Common myeloid progenitor, CD34-positive (primary cell): ENCODE results near the gene PARP2.

Experiments
- CTCF ChIA-PET: fragments of 350-600 bp; sonication (Branson Sonifier 250); formaldehyde crosslinking; loops from one replicate; lab custom pipeline; 2021; ENCODE audit warnings: antibody characterized with exemption; lab: Charles Lee
- POLR2A ChIA-PET: fragments of 350-600 bp; sonication (Branson Sonifier 250); formaldehyde crosslinking; loops from one replicate; lab custom pipeline; 2021; ENCODE audit warnings: antibody characterized with exemption; lab: Charles Lee
- DNase-seq, 3 donors: peaks; one replicate each; pipeline versions ENCODE4 v3.0.0 to v3.0.0-alpha.2; 2013
- H3K27ac ChIP-seq, 2 experiments: 1 replicate in 1 of 2; 2 replicates in 1 of 2; pipeline ENCODE4 v1.7.0; 2013; ENCODE audit warnings: inconsistent platforms in 2 of 2, low read length in 2 of 2, mild to moderate bottlenecking in 2 of 2, low read depth in 1 of 2, moderate library complexity in 1 of 2; ENCODE audit not compliant: severe bottlenecking in 2 of 2, insufficient read depth in 1 of 2, poor library complexity in 1 of 2
- H3K27me3 ChIP-seq, 5 experiments: replicated peaks in 2 of 5; 1 replicate in 3 of 5; 2 replicates in 2 of 5; pipeline versions ENCODE4 v1.6.1 to v1.7.0; 2013; ENCODE audit warnings: low read length in 4 of 5, mild to moderate bottlenecking in 2 of 5, moderate library complexity in 2 of 5, inconsistent platforms in 1 of 5; ENCODE audit not compliant: insufficient read depth in 5 of 5, control insufficient read depth in 4 of 5
- H3K36me3 ChIP-seq, 4 experiments: 1 replicate in 2 of 4; 2 replicates in 2 of 4; pipeline versions ENCODE4 v1.6.1 to v1.7.0; 2013; ENCODE audit warnings: low read length in 3 of 4, control low read depth in 1 of 4, mild to moderate bottlenecking in 1 of 4; ENCODE audit not compliant: control insufficient read depth in 4 of 4, insufficient read depth in 4 of 4
- H3K4me1 ChIP-seq, 4 experiments: 1 replicate in 3 of 4; 2 replicates in 1 of 4; pipeline versions ENCODE4 v1.6.1 to v1.7.1; 2013; ENCODE audit warnings: low read length in 3 of 4, mild to moderate bottlenecking in 3 of 4, control low read depth in 1 of 4, inconsistent platforms in 1 of 4, moderate library complexity in 1 of 4; ENCODE audit not compliant: control insufficient read depth in 4 of 4, insufficient read depth in 4 of 4; ENCODE audit errors: control extremely low read depth in 1 of 4
- H3K4me3 ChIP-seq, 7 experiments: 1 replicate in 4 of 7; 2 replicates in 3 of 7; pipeline versions ENCODE4 v1.5.1 to v1.7.0; 2013; ENCODE audit warnings: mild to moderate bottlenecking in 7 of 7, low read length in 6 of 7, moderate library complexity in 6 of 7, inconsistent platforms in 2 of 7, low read depth in 2 of 7, control low read depth in 1 of 7; ENCODE audit not compliant: insufficient read depth in 4 of 7, control insufficient read depth in 1 of 7; ENCODE audit errors: extremely low read depth in 1 of 7
- H3K9me3 ChIP-seq, 5 experiments: 1 replicate in 4 of 5; 2 replicates in 1 of 5; pipeline versions ENCODE4 v1.6.1 to v1.7.1; 2013; ENCODE audit warnings: low read length in 4 of 5, mild to moderate bottlenecking in 2 of 5, inconsistent platforms in 1 of 5, low read depth in 1 of 5, moderate library complexity in 1 of 5; ENCODE audit not compliant: control insufficient read depth in 4 of 5, insufficient read depth in 2 of 5; ENCODE audit errors: control extremely low read depth in 1 of 5
- WGBS: methylation state at CpG from one replicate; pipeline ENCODE4 v1.1.5; 2013; ENCODE audit not compliant: insufficient coverage; 5-methylcytosine and 5-hydroxymethylcytosine counted together

The PARP2 gene

GRCh38 chr14:20306079-20306423, 37.4 kb upstream of the PARP2 start:
- POLR2A ChIA-PET = no interaction called here
- H3K4me3 ChIP-seq = peak overlapping the region in 5 of 7 experiments; percentile 79 to 100 (median 93)
- CTCF ChIA-PET = interaction anchor here (0.7 to 2.3 kb wide), 5 partner anchors 10 to 174 kb away, joined by 3 to 5 read pairs (median 4); no protein-coding TSS in a partner anchor
- DNase-seq = no peak
- H3K36me3 ChIP-seq = peaks cover 0 to 10% (median 6%) of the 10 kb centered on the region in 4 experiments
- H3K9me3 ChIP-seq = no peaks in the 10 kb centered on the region
- peaks cover 10 to 36% (median 27%) of the 10 kb centered on the region in 4 experiments for H3K4me1 ChIP-seq
- peak overlapping the region in 1 of 2 experiments; percentile 82 for H3K27ac ChIP-seq
- no CpG with 5 or more reads among the region's 1 CpG for WGBS
- no peaks in the 10 kb centered on the region for H3K27me3 ChIP-seq

GRCh38 chr14:20314026-20314425, 29.4 kb upstream of the PARP2 start:
- CTCF ChIA-PET = interaction anchor here (3.2 kb wide), 1 partner anchor 14 kb away, joined by 18 read pairs; no protein-coding TSS in a partner anchor
- Histone ChIP-seq H3K4me1 (no peaks in the 10 kb centered on the region), H3K9me3 (no peaks in the 10 kb centered on the region), H3K4me3 (no peak overlapping the region), H3K36me3 (peaks cover 12 to 62% (median 37%) of the 10 kb centered on the region in 4 experiments), H3K27ac (peak overlapping the region in 1 of 2 experiments; percentile 19), H3K27me3 (no peaks in the 10 kb centered on the region)
- whole genome bisulfite sequencing = 94% methylated on average over 2 of the region's 2 CpGs
- POLR2A ChIA-PET = no interaction called here
- DNase-seq = no peak

GRCh38 chr14:20317720-20318119, 25.7 kb upstream of the PARP2 start:
- POLR2A ChIA-PET = no interaction called here
- 96% methylated on average over 15 of the region's 16 CpGs for WGBS
- no peak for DNase-seq
- Histone ChIP-seq H3K27me3 (no peaks in the 10 kb centered on the region), H3K4me3 (no peak overlapping the region), H3K9me3 (no peaks in the 10 kb centered on the region), H3K4me1 (no peaks in the 10 kb centered on the region), H3K36me3 (peaks cover 12 to 58% (median 37%) of the 10 kb centered on the region in 4 experiments), H3K27ac (no peak overlapping the region)
- CTCF ChIA-PET = interaction anchor here (1.0 to 2.3 kb wide), 7 partner anchors 10 to 374 kb away, joined by 3 to 16 read pairs (median 4); no protein-coding TSS in a partner anchor

- H3K27me3 ChIP-seq = no peaks in the 10 kb centered on the region
- H3K36me3 ChIP-seq = peaks cover 8 to 41% (median 18%) of the 10 kb centered on the region in 4 experiments
- no peak overlapping the region for H3K4me3 ChIP-seq
- peak; percentile 73 to 77 (median 75) for DNase-seq
- ChIA-PET POLR2A (no interaction called here), CTCF (interaction anchor here (0.6 to 7.1 kb wide), 33 partner anchors 8 to 644 kb away, joined by 3 to 91 read pairs (median 4); partner anchors contain the start of genes PARP2, RNASE4 and TTC5)
- no peak overlapping the region for H3K27ac ChIP-seq
- 100% methylated on average over 1 of the region's 8 CpGs for WGBS
- H3K9me3 ChIP-seq = no peaks in the 10 kb centered on the region
- peaks cover under 1 to 15% (median 4%) of the 10 kb centered on the region in 4 experiments for H3K4me1 ChIP-seq
These were observed 16.2 kb upstream of the PARP2 start for GRCh38 chr14:20327005-20327869.

- H3K4me3 ChIP-seq = no peak overlapping the region
- peaks cover 7 to 20% (median 13%) of the 10 kb centered on the region in 4 experiments for H3K4me1 ChIP-seq
- 93% methylated on average over 2 of the region's 2 CpGs for WGBS
- no peak for DNase-seq
- H3K27me3 ChIP-seq = no peaks in the 10 kb centered on the region
- no peak overlapping the region for H3K27ac ChIP-seq
- H3K9me3 ChIP-seq = no peaks in the 10 kb centered on the region
- CTCF ChIA-PET = interaction anchor here (0.8 to 7.1 kb wide), 20 partner anchors 11 to 362 kb away, joined by 3 to 91 read pairs (median 5); partner anchors contain the start of genes PARP2 and TTC5
- POLR2A ChIA-PET = no interaction called here
- peaks cover 6 to 33% (median 16%) of the 10 kb centered on the region in 4 experiments for H3K36me3 ChIP-seq
These were observed 14.7 kb upstream of the PARP2 start for GRCh38 chr14:20328705-20329104.

- no peaks in the 10 kb centered on the region for H3K27me3 ChIP-seq
- CTCF ChIA-PET = interaction anchor here (1.0 to 7.1 kb wide), 10 partner anchors 12 to 354 kb away, joined by 3 to 91 read pairs (median 6); partner anchors contain the start of gene PARP2
These were observed 14.1 kb upstream of the PARP2 start for GRCh38 chr14:20329355-20329754.

More at GRCh38 chr14:20329355-20329754, 14.1 kb upstream of the PARP2 start:
- WGBS = no CpG with 5 or more reads among the region's 2 CpGs
- POLR2A ChIA-PET = interaction anchor here (2.6 kb wide), 1 partner anchor 13 kb away, joined by 15 read pairs; the partner anchor contains the start of gene PARP2
- H3K27ac ChIP-seq = no peak overlapping the region
- H3K4me3 ChIP-seq = no peak overlapping the region
- peaks cover 7 to 22% (median 13%) of the 10 kb centered on the region in 4 experiments for H3K4me1 ChIP-seq
- H3K36me3 ChIP-seq = peaks cover 6 to 32% (median 14%) of the 10 kb centered on the region in 4 experiments
- no peaks in the 10 kb centered on the region for H3K9me3 ChIP-seq
- DNase-seq = no peak
